HFFc6 (cell line): ENCODE measurements around the gene CBS. TPM values are rescaled to one million over a fixed set of nuclear protein-coding genes. Genes with fewer than 3 reads are reported as not detected.
A peak's percentile ranks its signal among the peaks of the same experiment; 100 is the strongest.
"Not testable (repeated sequence)": the region's sequence is repeated elsewhere in the genome, so short reads cannot be mapped to it uniquely, and the experiment has no call there.

ENCODE experiments used
- DNase-seq: peaks from one replicate; pipeline ENCODE4 v3.0.0-alpha.2; 2018
- H3K27ac Mint-ChIP-seq: 2 replicates; pipeline ENCODE4 v1.8.0; 2020; ENCODE audit warnings: mild to moderate bottlenecking, mixed read lengths
- H3K27me3 Mint-ChIP-seq: 2 replicates; pipeline ENCODE4 v1.8.0; 2021; ENCODE audit warnings: mild to moderate bottlenecking, moderate library complexity, mixed read lengths; ENCODE audit not compliant: insufficient read depth
- H3K36me3 Mint-ChIP-seq: 2 replicates; pipeline ENCODE4 v1.8.0; 2021; ENCODE audit warnings: low read depth, mixed read lengths
- H3K4me1 Mint-ChIP-seq: 2 replicates; pipeline ENCODE4 v1.8.0; 2020; ENCODE audit warnings: low read depth, mixed read lengths
- H3K4me3 Mint-ChIP-seq: 2 replicates; pipeline ENCODE4 v1.8.0; 2020; ENCODE audit warnings: mild to moderate bottlenecking, moderate library complexity, mixed read lengths
- H3K9me3 Mint-ChIP-seq: 2 replicates; pipeline ENCODE4 v1.8.0; 2020; ENCODE audit warnings: mild to moderate bottlenecking, mixed read lengths
- total RNA-seq, 6 experiments: library from RNA; stranded (reverse); fragmentation: NEBNext Ultra II Directional; extraction: Animal tissue kit (Norgen Biotek cat#: 25700); gene quantifications; 2 replicates in 1 of 6; 3 replicates in 5 of 6; pipeline ENCODE4 v1.2.3, GENCODE V29; 2021
- TF ChIP-seq, protein P1 (sequence below): fragments of 200-600 bp; sonication (generic); IDR thresholded peaks from 2 replicates; pipeline ENCODE4 v1.5.0; 2021; ENCODE audit warnings: antibody characterized with exemption, mild to moderate bottlenecking

CBS gene
- total RNA-seq, 6 experiments from 2014 or later = 39.8 to 57.0 (median 44.5) TPM

DNA sequence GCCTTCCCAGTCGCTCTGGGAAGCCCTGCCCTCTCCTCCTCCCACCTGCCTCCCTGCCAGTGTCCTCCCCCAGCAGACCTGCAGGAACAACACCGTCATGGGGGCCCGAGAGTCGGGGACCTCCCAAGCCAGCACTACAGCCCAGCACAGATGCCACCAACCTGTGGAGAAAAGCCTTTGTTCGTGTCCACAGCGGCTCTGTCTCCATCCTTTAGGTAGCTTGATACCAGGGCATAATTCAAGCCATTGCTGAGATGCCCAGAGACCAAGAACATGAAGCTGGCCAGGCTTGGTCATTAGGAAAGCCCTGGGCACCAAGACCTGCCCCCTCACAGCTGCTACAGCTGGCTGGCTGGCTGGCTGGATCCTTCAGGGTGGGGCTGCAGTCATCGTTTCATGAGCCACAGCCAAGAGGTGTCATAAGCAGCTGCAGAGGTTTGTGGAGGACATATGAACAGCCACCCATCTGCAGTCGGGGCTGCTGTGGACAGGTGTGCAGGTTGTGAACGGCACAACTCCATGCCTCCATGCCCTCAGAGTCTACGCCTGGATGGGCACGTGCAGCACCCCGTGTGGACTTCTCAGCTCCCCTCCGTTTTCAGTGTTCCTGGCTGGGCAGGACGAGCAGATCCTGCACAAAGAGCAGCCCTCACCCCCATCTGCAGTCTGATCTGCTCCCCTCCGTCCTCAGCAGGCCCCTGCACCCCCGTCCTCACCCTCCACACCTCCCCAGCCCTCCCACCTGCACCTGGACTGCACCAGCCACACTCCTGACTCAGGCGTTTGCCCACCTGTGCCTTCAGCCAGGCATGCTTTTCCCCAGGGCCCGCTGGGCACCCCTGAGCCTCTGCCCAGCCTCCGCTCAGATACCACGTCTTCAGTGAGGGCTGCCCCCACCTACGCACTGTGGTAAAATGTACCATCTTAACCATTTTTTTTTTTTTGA is 29.5 kb downstream of the CBS start:
- not testable (repeated sequence) for H3K27ac Mint-ChIP-seq, H3K9me3 Mint-ChIP-seq

GRCh38 chr21:43045165-43045875 is 30.3 kb downstream of the CBS start:
- Mint-ChIP-seq H3K4me3 (peak overlapping the region; percentile 67; the same call in 1 of the 2 replicates), H3K27ac (peak overlapping the region; percentile 61; the same call in 1 of the 2 replicates)
- not testable (repeated sequence) for H3K27me3 Mint-ChIP-seq, H3K4me1 Mint-ChIP-seq, H3K9me3 Mint-ChIP-seq, DNase-seq, H3K36me3 Mint-ChIP-seq

More for the DNA sequence above, 29.5 kb downstream of the CBS start:
- DNase-seq, H3K4me1 Mint-ChIP-seq, H3K27me3 Mint-ChIP-seq, H3K36me3 Mint-ChIP-seq: not testable (repeated sequence)
- peak overlapping the region; percentile 67 for H3K4me3 Mint-ChIP-seq

- not testable (repeated sequence) for H3K36me3 Mint-ChIP-seq, H3K4me3 Mint-ChIP-seq, H3K27me3 Mint-ChIP-seq, H3K9me3 Mint-ChIP-seq, DNase-seq, H3K27ac Mint-ChIP-seq, H3K4me1 Mint-ChIP-seq
Observed at GRCh38 chr21:43044547-43044946, 31.1 kb downstream of the CBS start.

- not testable (repeated sequence) for H3K36me3 Mint-ChIP-seq, H3K9me3 Mint-ChIP-seq, H3K4me3 Mint-ChIP-seq, H3K27ac Mint-ChIP-seq, H3K27me3 Mint-ChIP-seq, DNase-seq, H3K4me1 Mint-ChIP-seq
Observed at GRCh38 chr21:43043291-43043690, 32.3 kb downstream of the CBS start.

GRCh38 chr21:43042169-43042568 is 33.5 kb downstream of the CBS start:
- not testable (repeated sequence) for H3K27ac Mint-ChIP-seq, H3K36me3 Mint-ChIP-seq, DNase-seq, H3K4me3 Mint-ChIP-seq, H3K27me3 Mint-ChIP-seq, H3K9me3 Mint-ChIP-seq, H3K4me1 Mint-ChIP-seq

DNA sequence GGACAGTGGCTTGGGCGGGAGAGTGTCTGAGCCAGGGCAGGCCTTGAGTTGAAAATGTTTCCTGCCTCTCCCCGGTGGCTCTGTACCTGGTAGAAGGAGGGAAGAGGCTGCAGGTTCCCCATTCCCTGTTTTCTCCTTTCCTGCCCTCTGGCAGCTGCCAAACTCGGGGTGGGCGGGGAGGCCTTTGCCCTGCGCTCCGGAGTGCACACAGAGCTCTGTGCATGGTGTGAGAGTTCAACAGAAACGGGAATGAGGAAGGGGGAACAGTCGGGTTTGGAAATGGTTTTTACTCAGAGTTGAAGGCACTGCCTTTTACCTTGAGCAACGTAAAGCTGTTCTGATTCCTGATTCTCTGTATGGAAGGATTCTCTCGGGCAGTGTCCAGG is 37.0 kb downstream of the CBS start:
- DNase-seq, H3K4me3 Mint-ChIP-seq: not testable (repeated sequence)

DNA sequence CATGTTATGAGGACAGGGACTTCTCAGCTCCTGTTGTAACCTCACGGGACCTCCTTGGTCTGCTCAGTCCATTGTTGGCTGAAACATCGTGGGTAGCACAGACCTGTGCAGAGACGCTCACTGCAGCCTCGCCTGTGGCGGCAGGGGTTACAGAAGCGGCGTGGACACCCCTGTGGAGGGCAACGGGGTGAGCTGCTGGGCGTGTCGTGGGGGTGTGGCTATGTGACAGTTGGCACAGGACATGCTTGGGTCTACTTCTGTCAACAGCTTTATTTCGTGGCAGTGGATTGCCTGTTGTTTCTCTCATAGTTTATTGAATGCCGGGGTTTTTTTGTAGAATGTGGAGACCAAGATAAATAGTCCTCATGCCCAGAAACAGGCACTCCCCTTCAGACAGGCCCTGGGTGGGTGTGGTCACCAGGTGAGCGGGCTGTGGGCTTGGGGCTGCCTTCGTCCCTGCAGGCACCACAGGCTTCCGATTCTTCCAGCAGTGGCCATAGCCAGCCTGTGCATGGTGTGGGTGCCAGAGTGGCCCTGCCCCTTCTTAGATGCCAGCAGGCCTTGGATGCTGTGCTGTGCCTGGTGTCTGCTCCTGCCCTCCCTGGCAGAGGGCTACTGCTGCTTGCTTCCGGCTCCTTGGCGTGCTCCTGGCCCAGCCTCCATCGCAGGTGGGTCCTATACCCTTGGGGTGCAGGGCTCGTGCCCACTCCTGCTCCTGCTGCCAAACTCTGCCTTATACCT is 37.5 kb downstream of the CBS start:
- DNase-seq, H3K27ac Mint-ChIP-seq: not testable (repeated sequence)
- H3K4me1 Mint-ChIP-seq = peaks cover 15% of the 10 kb centered on the region

More for the DNA sequence above, 37.0 kb downstream of the CBS start:
- H3K9me3 Mint-ChIP-seq, H3K27me3 Mint-ChIP-seq, H3K4me1 Mint-ChIP-seq, H3K27ac Mint-ChIP-seq, H3K36me3 Mint-ChIP-seq: not testable (repeated sequence)

DNA sequence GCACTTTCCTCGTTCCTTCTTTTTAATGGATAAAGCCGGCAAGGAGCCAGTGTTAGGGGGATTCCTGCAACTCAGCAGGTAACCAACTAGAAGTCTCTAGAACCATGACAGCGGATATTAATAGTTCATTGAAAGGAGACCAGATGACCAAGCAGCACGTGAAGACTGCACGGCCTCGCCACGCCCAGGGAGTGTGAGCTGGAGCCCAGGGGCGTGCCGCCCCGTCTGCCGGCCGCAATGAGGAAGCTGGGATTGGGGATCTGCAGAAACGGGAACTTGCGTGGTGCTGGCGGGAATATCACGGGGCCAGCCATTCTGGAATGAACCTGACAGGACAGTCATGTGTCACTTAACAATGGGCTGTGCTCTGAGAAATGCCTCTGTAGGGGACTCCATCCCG is 38.7 kb downstream of the CBS start:
- not testable (repeated sequence) for H3K36me3 Mint-ChIP-seq, H3K9me3 Mint-ChIP-seq, H3K27me3 Mint-ChIP-seq, H3K4me3 Mint-ChIP-seq, H3K27ac Mint-ChIP-seq, DNase-seq
- peaks cover 20% of the 10 kb centered on the region for H3K4me1 Mint-ChIP-seq

More for the DNA sequence above, 37.5 kb downstream of the CBS start:
- not testable (repeated sequence) for H3K4me3 Mint-ChIP-seq, H3K9me3 Mint-ChIP-seq, H3K36me3 Mint-ChIP-seq, H3K27me3 Mint-ChIP-seq

GRCh38 chr21:43034826-43035225 is 40.8 kb downstream of the CBS start:
- TF ChIP-seq, protein P1, sequence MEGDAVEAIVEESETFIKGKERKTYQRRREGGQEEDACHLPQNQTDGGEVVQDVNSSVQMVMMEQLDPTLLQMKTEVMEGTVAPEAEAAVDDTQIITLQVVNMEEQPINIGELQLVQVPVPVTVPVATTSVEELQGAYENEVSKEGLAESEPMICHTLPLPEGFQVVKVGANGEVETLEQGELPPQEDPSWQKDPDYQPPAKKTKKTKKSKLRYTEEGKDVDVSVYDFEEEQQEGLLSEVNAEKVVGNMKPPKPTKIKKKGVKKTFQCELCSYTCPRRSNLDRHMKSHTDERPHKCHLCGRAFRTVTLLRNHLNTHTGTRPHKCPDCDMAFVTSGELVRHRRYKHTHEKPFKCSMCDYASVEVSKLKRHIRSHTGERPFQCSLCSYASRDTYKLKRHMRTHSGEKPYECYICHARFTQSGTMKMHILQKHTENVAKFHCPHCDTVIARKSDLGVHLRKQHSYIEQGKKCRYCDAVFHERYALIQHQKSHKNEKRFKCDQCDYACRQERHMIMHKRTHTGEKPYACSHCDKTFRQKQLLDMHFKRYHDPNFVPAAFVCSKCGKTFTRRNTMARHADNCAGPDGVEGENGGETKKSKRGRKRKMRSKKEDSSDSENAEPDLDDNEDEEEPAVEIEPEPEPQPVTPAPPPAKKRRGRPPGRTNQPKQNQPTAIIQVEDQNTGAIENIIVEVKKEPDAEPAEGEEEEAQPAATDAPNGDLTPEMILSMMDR = no peak
- H3K36me3 Mint-ChIP-seq = peaks cover 7% of the 10 kb centered on the region; the same call in 1 of the 2 replicates
- no peak overlapping the region for H3K4me3 Mint-ChIP-seq
- peaks cover 20% of the 10 kb centered on the region for H3K4me1 Mint-ChIP-seq
- no peaks in the 10 kb centered on the region for H3K27me3 Mint-ChIP-seq
- H3K9me3 Mint-ChIP-seq = no peaks in the 10 kb centered on the region
- H3K27ac Mint-ChIP-seq = no peak overlapping the region
- no peak for DNase-seq
